ENCODE results near the gene ITPK1. TPM values are rescaled to one million over a fixed set of nuclear protein-coding genes. Genes with fewer than 3 reads are reported as not detected.

The ITPK1 gene
- total RNA-seq, 2 experiments from 2014 or later = 28.1 to 35.2 TPM

DNA sequence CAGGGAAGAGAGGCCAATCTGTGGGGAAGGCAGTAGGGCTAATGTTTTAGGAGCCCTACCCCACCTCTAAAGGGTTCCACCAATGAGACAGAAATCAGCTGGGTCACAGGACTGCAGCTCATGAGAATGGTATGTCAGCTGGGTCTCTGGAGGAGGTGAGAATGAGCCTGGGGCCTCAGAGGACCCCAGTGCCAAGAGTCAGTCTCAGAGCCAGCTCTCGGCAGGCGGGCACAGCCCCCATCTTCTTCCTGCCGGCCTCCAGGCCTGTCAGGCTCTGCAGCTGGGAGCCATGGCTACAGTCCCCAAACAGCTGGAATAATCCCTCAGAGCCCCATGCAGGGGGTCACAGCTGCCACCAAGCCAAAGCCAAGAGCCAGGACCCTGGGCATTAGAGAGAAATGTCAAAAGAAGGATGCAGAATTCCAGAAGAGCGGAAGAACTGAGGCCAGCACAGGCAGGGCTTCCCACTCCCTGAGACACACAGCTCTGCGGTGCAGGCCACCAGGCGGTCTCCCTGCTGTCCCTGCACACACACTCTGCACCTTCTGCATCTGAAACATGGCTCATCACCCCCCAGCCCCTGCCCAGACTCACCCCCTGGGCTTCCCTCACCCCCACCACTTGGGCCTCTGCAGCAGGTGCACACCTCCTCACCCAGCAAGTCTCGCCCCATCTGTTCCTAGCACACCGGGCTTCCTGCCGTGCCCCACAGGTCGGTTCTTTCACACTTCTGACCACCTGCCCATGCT, 26.0 kb downstream of the ITPK1 start:
- Mint-ChIP-seq H3K9me3 (no peaks in the 10 kb centered on the region), H3K27me3 (no peaks in the 10 kb centered on the region), H3K36me3 (no peaks in the 10 kb centered on the region), H3K4me1 (ENCODE audit: low read depth) (peaks cover 10% of the 10 kb centered on the region), H3K4me3 (no peak overlapping the region), H3K27ac (no peak overlapping the region)
- intact Hi-C loops (cut with micrococcal nuclease) = no loop called here
- DNase-seq = no peak
- POLR2A ChIA-PET = no interaction called here
- CTCF ChIA-PET = interaction anchor here (0.7 kb wide), 1 partner anchor 48 kb away, joined by 3 read pairs; no protein-coding TSS in a partner anchor

DNA sequence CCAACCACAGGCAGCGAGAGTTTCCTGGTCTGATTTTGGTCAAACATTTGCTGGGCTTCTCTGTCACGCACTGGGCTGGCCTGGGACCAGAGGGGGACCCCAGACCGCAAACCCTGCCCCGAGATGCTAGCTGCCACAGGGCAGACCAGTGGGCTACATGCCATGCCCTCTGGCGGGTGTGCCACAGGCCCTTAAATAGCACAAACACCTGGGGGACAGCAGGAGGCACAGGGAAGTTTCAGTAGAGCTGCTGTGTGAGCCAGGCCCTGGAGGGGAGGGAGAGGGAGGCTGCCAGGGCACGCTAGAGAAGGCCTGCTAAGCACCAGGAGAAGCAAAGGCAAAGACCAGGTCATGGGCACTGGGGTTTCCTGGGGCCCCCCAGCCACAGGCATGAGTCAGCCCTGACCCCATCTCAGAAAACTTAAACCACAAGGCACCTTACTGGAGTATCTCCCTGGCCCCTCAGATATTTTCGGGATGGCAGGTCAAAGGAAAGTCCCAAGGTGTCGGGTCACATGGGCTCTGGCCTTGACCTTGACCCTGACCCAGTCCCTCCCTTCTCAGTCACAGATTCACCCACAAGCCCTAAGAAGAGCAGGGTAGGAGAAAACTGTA, 29.2 kb downstream of the ITPK1 start:
- H3K9me3 Mint-ChIP-seq = peaks cover 3% of the 10 kb centered on the region
- H3K27ac Mint-ChIP-seq = peak overlapping the region; percentile 18
- no peak overlapping the region for H3K4me3 Mint-ChIP-seq
- H3K36me3 Mint-ChIP-seq = no peaks in the 10 kb centered on the region
- H3K27me3 Mint-ChIP-seq = no peaks in the 10 kb centered on the region
- peaks cover 23% of the 10 kb centered on the region for H3K4me1 Mint-ChIP-seq (ENCODE audit: low read depth)
- ChIA-PET POLR2A (no interaction called here), CTCF (no interaction called here)
- peak; percentile 16 for DNase-seq
- intact Hi-C loops (cut with micrococcal nuclease) = no loop called here

DNA sequence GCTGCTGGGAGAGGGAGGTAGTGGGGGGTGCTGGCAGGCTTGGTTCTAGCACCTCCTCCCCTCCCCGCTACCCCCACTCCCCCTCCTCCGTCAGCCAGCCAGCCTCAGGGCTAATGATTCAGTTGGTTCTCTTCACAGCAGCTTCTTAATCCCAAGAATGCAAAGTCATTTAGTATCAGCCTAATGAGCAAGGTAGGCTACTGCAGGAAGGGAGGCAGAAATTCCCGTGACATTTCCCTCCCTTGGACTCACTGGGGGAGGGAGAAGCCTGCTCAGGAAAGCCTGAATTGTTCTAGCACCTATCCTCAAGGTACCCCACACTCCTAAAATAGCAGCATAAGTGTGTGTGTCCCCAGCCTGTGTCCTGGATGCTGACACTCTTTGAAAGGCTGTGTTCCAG, 29.8 kb downstream of the ITPK1 start:
- peaks cover 25% of the 10 kb centered on the region for H3K4me1 Mint-ChIP-seq (ENCODE audit: low read depth)
- H3K27me3 Mint-ChIP-seq = no peaks in the 10 kb centered on the region
- H3K36me3 Mint-ChIP-seq = no peaks in the 10 kb centered on the region
- CTCF ChIA-PET = no interaction called here
- POLR2A ChIA-PET = no interaction called here
- peaks cover 3% of the 10 kb centered on the region for H3K9me3 Mint-ChIP-seq
- no peak for DNase-seq
- H3K27ac Mint-ChIP-seq = no peak overlapping the region
- intact Hi-C loops (cut with micrococcal nuclease) = no loop called here
- no peak overlapping the region for H3K4me3 Mint-ChIP-seq

DNA sequence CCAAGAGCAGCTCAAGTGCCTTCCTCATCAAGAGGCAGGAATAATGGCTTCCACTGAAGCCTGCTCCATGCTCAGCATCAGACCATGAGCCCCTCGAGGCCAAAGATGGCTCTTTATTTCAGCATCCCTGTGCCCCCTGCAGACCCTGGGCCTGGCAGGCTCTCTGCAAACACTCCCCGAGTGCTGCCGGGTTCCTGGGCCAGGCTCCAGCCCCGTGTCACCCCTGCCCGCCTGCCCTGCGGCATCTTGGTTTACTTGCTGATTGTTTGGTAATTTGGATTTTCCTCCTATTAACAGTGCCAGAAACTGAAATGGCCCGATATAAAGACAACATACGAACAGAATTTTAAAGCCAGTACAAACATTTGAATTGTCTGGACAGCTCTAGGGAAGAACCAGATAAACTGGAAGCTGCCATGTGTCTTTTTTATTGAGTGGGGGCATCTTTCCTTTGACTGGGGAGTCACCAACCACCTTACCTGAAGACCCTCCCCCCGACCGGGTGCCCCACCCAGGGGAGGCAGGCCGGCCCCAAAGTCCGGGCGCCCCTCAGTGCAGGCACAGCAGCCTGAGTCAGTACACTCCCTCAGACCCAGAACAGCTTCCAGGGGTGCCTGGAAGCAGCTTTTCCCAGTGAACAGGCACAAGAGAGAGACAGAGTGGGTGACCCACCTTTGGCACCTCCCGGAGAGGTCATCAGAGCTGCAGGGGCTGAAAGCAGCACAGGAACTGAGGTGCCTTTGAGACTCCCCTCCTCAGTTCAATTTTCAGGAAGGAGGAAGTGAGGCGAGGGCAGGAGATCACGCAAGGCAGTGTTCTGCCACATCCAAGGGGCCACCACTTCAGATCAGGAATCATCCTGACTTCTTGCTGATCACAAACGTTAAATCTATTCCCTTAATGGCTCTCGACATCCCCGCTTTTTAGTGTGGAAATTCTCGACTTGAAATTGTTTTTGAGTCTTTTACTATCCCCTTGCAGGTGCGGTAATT, 30.6 kb downstream of the ITPK1 start:
- Mint-ChIP-seq H3K27ac (no peak overlapping the region), H3K27me3 (no peaks in the 10 kb centered on the region), H3K9me3 (peaks cover 3% of the 10 kb centered on the region), H3K4me1 (ENCODE audit: low read depth) (peaks cover 25% of the 10 kb centered on the region), H3K36me3 (no peaks in the 10 kb centered on the region), H3K4me3 (no peak overlapping the region)
- POLR2A ChIA-PET = no interaction called here
- DNase-seq = no peak
- CTCF ChIA-PET = interaction anchor here (0.7 to 2.1 kb wide), 2 partner anchors 28 to 50 kb away, joined by 3 to 5 read pairs; no protein-coding TSS in a partner anchor
- intact Hi-C loops (cut with micrococcal nuclease) = no loop called here

DNA sequence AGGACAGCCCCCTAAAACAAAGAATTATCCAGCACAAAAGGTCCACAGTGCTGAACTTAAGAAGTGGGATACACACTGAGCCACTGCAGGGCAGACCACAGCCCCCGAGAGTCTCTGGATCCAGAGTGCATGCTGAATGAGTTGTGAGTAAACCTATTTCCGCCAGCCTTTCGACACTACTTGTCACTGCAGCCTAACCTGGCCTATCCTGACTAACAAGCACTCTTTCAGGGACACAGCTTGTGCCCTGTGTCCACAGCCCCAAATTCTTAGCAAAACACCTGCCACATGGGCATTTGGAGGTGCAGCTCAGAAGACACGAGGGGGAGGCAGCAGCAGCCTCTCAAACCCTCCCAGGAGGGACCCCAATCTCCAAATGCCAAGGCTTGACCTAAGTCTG, 31.3 kb downstream of the ITPK1 start:
- no peak for DNase-seq
- intact Hi-C loops (cut with micrococcal nuclease) = no loop called here
- Mint-ChIP-seq H3K4me3 (no peak overlapping the region), H3K9me3 (peaks cover 3% of the 10 kb centered on the region), H3K36me3 (no peaks in the 10 kb centered on the region), H3K27ac (no peak overlapping the region), H3K27me3 (no peaks in the 10 kb centered on the region), H3K4me1 (ENCODE audit: low read depth) (peaks cover 25% of the 10 kb centered on the region)
- ChIA-PET CTCF (interaction anchor here (0.7 to 2.1 kb wide), 2 partner anchors 29 to 50 kb away, joined by 3 to 5 read pairs; no protein-coding TSS in a partner anchor), POLR2A (no interaction called here)

DNA sequence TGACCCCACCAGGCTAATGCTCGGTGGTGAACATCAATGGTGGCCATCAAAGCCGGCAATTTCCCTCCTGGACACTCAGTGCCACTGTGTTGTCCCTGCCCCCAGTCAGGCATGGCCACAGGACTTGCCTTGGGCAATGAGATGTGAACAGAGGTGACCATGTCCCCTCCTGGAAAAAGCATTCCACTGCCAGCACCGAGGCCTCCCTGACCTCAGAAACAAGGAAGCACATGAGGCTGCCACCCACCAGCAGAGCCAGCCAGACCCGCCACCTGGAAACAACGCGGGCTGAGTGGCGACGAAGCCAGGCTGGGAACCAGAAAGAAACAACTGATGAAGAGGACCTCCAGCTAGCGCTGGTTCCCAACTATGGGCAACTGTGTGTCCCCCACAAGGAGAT, 31.8 kb downstream of the ITPK1 start:
- H3K4me1 Mint-ChIP-seq (ENCODE audit: low read depth) = peaks cover 25% of the 10 kb centered on the region

DNA sequence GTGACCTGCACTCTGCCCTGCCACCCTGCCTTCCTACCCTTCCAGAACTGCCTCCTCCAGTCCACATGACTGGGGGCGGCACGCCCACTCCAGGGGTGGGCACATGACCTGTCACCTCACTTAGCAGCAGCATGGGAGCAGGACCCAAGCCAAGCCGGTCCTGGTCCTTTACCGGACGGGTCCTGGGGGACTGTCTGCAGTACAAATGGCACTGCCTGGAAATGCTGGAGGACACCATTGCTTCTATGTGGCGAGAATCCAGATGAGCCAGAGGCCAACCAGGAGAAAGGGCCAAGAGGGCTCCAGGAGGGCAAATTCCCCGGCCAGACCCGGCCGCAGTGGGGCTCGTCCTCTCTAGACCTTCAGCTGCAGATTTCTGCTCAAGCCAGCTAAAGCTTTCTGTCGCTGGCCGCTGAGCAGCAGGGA, 33.1 kb downstream of the ITPK1 start:
- no peak overlapping the region for H3K4me3 Mint-ChIP-seq
- POLR2A ChIA-PET = no interaction called here

More for the DNA sequence above, 31.8 kb downstream of the ITPK1 start:
- no peaks in the 10 kb centered on the region for H3K27me3 Mint-ChIP-seq
- DNase-seq = no peak
- H3K27ac Mint-ChIP-seq = no peak overlapping the region
- intact Hi-C loops (cut with micrococcal nuclease) = no loop called here
- CTCF ChIA-PET = interaction anchor here (2.1 kb wide), 1 partner anchor 29 kb away, joined by 5 read pairs; no protein-coding TSS in a partner anchor
- POLR2A ChIA-PET = no interaction called here
- H3K4me3 Mint-ChIP-seq = no peak overlapping the region
- H3K36me3 Mint-ChIP-seq = no peaks in the 10 kb centered on the region
- H3K9me3 Mint-ChIP-seq = peaks cover 3% of the 10 kb centered on the region

DNA sequence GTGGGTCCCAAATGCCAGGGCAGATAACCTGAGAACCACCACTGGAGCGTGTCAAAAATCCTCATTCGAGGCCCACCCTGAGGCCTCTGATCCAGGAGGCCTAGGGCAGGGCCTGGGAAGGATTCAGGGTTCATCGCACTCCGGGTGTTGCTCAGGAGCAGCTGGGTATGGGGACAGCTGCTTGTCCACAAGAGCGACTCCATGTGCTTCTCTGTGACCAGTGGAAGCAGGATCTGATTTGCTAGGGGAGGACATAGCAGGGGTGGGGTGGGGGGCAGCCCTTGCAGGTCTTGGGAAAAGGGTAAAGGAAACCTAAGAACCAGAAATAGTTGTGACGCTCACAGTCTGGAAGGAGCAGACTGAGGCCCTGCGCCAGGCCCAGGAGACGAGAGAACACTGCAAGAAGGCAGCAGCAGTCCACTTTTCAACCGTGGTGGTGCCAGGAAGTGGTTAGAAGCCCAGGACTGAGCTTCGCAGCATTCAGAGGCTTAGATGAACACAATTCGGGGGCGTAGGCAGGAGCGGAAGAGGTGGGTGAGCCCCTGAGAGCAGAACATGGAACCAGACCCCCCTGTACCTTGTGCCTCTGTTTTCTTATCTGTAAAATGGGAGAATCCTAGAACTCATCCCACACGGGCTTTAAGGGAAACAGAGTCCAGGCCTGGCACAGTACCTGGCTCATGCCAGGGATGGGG, 33.7 kb downstream of the ITPK1 start:
- DNase-seq = peak; percentile 45
- ChIA-PET CTCF (interaction anchor here (1.2 to 1.6 kb wide), 3 partner anchors 31 to 240 kb away, joined by 3 to 4 read pairs (median 4); no protein-coding TSS in a partner anchor), POLR2A (no interaction called here)
- Mint-ChIP-seq H3K9me3 (peaks cover 3% of the 10 kb centered on the region), H3K4me1 (ENCODE audit: low read depth) (peaks cover 24% of the 10 kb centered on the region), H3K27me3 (no peaks in the 10 kb centered on the region), H3K4me3 (no peak overlapping the region), H3K27ac (no peak overlapping the region), H3K36me3 (no peaks in the 10 kb centered on the region)
- intact Hi-C loops (cut with micrococcal nuclease) = no loop called here

More for the DNA sequence above, 33.1 kb downstream of the ITPK1 start:
- no peak for DNase-seq
- no peaks in the 10 kb centered on the region for H3K36me3 Mint-ChIP-seq
- H3K4me1 Mint-ChIP-seq (ENCODE audit: low read depth) = peaks cover 25% of the 10 kb centered on the region
- H3K27ac Mint-ChIP-seq = no peak overlapping the region
- H3K9me3 Mint-ChIP-seq = peaks cover 3% of the 10 kb centered on the region
- CTCF ChIA-PET = no interaction called here
- no peaks in the 10 kb centered on the region for H3K27me3 Mint-ChIP-seq
- intact Hi-C loops (cut with micrococcal nuclease) = no loop called here

DNA sequence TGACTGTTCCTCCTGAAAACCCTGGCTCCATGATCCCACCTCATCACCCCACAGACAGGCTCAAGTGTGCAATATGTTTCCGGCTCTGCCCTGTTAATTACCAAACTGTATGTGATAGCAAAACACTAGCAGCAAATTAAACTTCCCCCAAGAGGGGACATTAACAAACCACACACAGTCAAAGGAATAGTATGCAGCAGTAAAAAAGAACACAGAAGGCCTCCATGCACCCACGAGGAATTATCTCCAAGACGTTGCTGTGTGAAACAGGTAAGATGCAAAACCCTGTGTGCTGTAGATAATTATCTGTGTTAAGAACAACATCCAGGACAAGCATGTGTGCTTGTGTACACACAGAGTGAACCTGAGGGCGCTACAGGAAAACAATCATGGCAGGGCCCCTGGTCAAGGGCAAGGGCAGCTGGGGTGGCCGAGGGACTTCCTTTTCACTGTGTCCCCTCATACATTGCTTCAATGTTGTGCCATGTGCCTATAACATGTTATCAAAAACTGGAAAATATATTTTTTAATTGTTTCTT, 35.8 kb downstream of the ITPK1 start:
- ChIA-PET CTCF (no interaction called here), POLR2A (no interaction called here)
- DNase-seq = no peak
- Mint-ChIP-seq H3K9me3 (peaks cover 3% of the 10 kb centered on the region), H3K4me3 (no peak overlapping the region), H3K36me3 (no peaks in the 10 kb centered on the region), H3K27me3 (no peaks in the 10 kb centered on the region), H3K27ac (no peak overlapping the region), H3K4me1 (ENCODE audit: low read depth) (peaks cover 17% of the 10 kb centered on the region)
- intact Hi-C loops (cut with micrococcal nuclease) = no loop called here

DNA sequence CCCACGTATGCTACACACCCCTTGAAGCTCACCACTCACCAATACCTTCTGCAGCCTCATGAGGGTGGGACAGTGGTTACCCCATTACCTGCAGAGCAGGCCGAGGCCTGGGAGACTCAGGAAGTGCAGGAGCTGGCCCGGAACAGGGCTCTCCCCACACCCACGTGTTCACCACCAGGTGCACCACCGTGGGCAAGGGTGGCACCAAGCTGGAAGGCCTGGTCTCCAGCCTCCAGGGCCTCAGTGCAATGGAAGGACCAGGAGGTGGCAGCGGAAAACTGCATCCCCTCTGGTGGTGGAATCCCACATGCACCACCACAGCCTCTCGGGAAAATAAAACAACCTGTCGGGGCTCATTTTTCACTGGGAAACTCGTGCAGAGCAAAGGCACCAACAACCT, 36.4 kb downstream of the ITPK1 start:
- Mint-ChIP-seq H3K36me3 (no peaks in the 10 kb centered on the region), H3K4me1 (ENCODE audit: low read depth) (peaks cover 17% of the 10 kb centered on the region), H3K27me3 (no peaks in the 10 kb centered on the region), H3K27ac (no peak overlapping the region), H3K4me3 (no peak overlapping the region), H3K9me3 (peaks cover under 1% of the 10 kb centered on the region)
- CTCF ChIA-PET = no interaction called here
- DNase-seq = no peak
- intact Hi-C loops (cut with micrococcal nuclease) = no loop called here
- POLR2A ChIA-PET = no interaction called here

DNA sequence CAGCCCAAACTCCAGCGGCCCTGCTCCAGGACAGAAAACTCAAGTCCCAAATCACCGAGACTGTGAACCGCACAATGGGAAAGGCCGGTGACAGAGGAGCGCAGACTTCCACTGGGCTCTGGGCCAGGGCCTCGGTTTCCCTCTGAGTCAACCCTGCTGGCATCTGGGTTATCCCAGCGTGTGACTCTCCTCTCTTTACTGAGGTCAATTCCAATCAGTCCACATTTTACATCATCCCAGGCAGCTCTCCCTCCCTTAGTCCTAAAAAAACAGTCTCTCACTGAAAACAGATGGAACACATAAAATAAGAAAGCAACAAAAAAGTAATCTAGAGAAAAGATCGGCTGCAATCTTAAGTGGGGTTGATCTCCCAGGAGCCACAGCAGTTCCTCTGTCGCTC, 36.9 kb downstream of the ITPK1 start:
- intact Hi-C loops (cut with micrococcal nuclease) = no loop called here
- H3K27ac Mint-ChIP-seq = no peak overlapping the region

More for the DNA sequence above, 36.9 kb downstream of the ITPK1 start:
- no peak for DNase-seq
- POLR2A ChIA-PET = no interaction called here
- Mint-ChIP-seq H3K36me3 (no peaks in the 10 kb centered on the region), H3K4me1 (ENCODE audit: low read depth) (peaks cover 17% of the 10 kb centered on the region), H3K4me3 (no peak overlapping the region), H3K27me3 (no peaks in the 10 kb centered on the region), H3K9me3 (no peaks in the 10 kb centered on the region)
- CTCF ChIA-PET = no interaction called here

Data from activated CD4-positive, alpha-beta memory T cell treated with anti-CD3 and anti-CD28 coated beads for 36 hours (primary cell).